WTC11 (cell line): Measurements from ENCODE around the gene SAE1. TPM values are rescaled to one million over a fixed set of nuclear protein-coding genes. Genes with fewer than 3 reads are reported as not detected.

Source experiments
- ATAC-seq: fragments of 200-7000 bp; cut with Tn5 transposase; 2 replicates; pipeline ENCODE4 v1.10.0; 2021; ENCODE audit warnings: mild to moderate bottlenecking, moderate library complexity
- CTCF ChIA-PET: fragments of 300-600 bp; sonication (Branson Sonifier 250); formaldehyde crosslinking; loops from one replicate; lab custom pipeline; 2021; ENCODE audit warnings: antibody characterized with exemption; lab: Charles Lee
- POLR2A ChIA-PET: fragments of 350-600 bp; sonication (Branson Sonifier 250); formaldehyde crosslinking; loops from one replicate; lab custom pipeline; 2021; ENCODE audit warnings: antibody characterized with exemption; lab: Charles Lee
- DNase-seq: peaks from one replicate; pipeline ENCODE4 v3.0.0; 2021; ENCODE audit warnings: low spot score
- H3K27ac Mint-ChIP-seq: 2 replicates; pipeline ENCODE4 v1.8.0; 2021; ENCODE audit warnings: mixed read lengths
- H3K27me3 Mint-ChIP-seq: 2 replicates; pipeline ENCODE4 v1.8.0; 2021; ENCODE audit warnings: low read depth, mild to moderate bottlenecking, moderate library complexity, mixed read lengths
- H3K36me3 Mint-ChIP-seq: 2 replicates; pipeline ENCODE4 v1.8.0; 2021; ENCODE audit warnings: mixed read lengths
- H3K4me1 Mint-ChIP-seq: 2 replicates; pipeline ENCODE4 v1.8.0; 2022; ENCODE audit warnings: mixed read lengths
- H3K4me3 Mint-ChIP-seq: 2 replicates; pipeline ENCODE4 v1.8.0; 2021; ENCODE audit warnings: mild to moderate bottlenecking, moderate library complexity, mixed read lengths
- H3K9me3 Mint-ChIP-seq: 2 replicates; pipeline ENCODE4 v1.8.0; 2021; ENCODE audit warnings: mixed read lengths
- CREB1 ChIP-seq: sonication (generic); formaldehyde crosslinking; IDR thresholded peaks from 2 replicates; pipeline ENCODE4 v1.8.0; 2023; ENCODE audit warnings: mild to moderate bottlenecking, missing genetic modification reagents
- CTCF ChIP-seq: fragments of 200-600 bp; IDR thresholded peaks from 2 replicates; pipeline ENCODE4 v1.8.0; 2022; ENCODE audit warnings: antibody characterized with exemption
- FOXJ3 ChIP-seq: sonication (generic); formaldehyde crosslinking; IDR thresholded peaks from 2 replicates; pipeline ENCODE4 v1.9.0; 2021; ENCODE audit warnings: missing genetic modification reagents, mild to moderate bottlenecking, borderline replicate concordance
- FOXK1 ChIP-seq: sonication (generic); formaldehyde crosslinking; IDR thresholded peaks from 2 replicates; pipeline ENCODE4 v1.8.0; 2022; ENCODE audit warnings: mild to moderate bottlenecking, moderate library complexity, missing genetic modification reagents
- HMGA2 ChIP-seq: fragments of 250-450 bp; sonication (Bioruptor Pico); IDR thresholded peaks from 2 replicates; pipeline ENCODE4 v1.4.0; 2021; ENCODE audit warnings: mild to moderate bottlenecking, moderate library complexity
- JAZF1 ChIP-seq: fragments of 250-450 bp; sonication (Bioruptor Pico); IDR thresholded peaks from 2 replicates; pipeline ENCODE4 v1.9.0; 2021; ENCODE audit warnings: moderate library complexity, mild to moderate bottlenecking, inconsistent platforms
- MYBL2 ChIP-seq: sonication (generic); formaldehyde crosslinking; IDR thresholded peaks from 2 replicates; pipeline ENCODE4 v1.8.1; 2023; ENCODE audit warnings: mild to moderate bottlenecking, moderate library complexity, missing genetic modification reagents
- NFE2L1 ChIP-seq: sonication (generic); formaldehyde crosslinking; IDR thresholded peaks from 2 replicates; pipeline ENCODE4 v1.8.1; 2023; ENCODE audit warnings: missing genetic modification reagents
- NFYB ChIP-seq: sonication (generic); formaldehyde crosslinking; conservative IDR thresholded peaks from 2 replicates; pipeline ENCODE4 v1.8.0; 2022; ENCODE audit warnings: low read depth, missing genetic modification reagents
- NR2C2 ChIP-seq: sonication (generic); formaldehyde crosslinking; IDR thresholded peaks from 2 replicates; pipeline ENCODE4 v1.8.0; 2022; ENCODE audit warnings: mild to moderate bottlenecking, missing genetic modification reagents
- OVOL2 ChIP-seq: fragments of 250-450 bp; sonication (Bioruptor Pico); IDR thresholded peaks from 2 replicates; pipeline ENCODE4 v1.9.0; 2021; ENCODE audit warnings: mild to moderate bottlenecking, borderline replicate concordance
- SOX15 ChIP-seq: fragments of 250-450 bp; sonication (Bioruptor Pico); IDR thresholded peaks from 2 replicates; pipeline ENCODE4 v1.9.0; 2021; ENCODE audit warnings: mild to moderate bottlenecking
- SP1 ChIP-seq: sonication (generic); formaldehyde crosslinking; conservative IDR thresholded peaks from 2 replicates; pipeline ENCODE4 v1.8.1; 2022; ENCODE audit warnings: missing genetic modification reagents
- ZBTB21 ChIP-seq: sonication (generic); formaldehyde crosslinking; IDR thresholded peaks from 2 replicates; pipeline ENCODE4 v1.8.1; 2023; ENCODE audit warnings: mild to moderate bottlenecking, missing genetic modification reagents, borderline replicate concordance
- ZMAT4 ChIP-seq: fragments of 250-450 bp; sonication (Bioruptor Pico); IDR thresholded peaks from 2 replicates; pipeline ENCODE4 v1.9.0; 2021; ENCODE audit warnings: mild to moderate bottlenecking
- ZNF219 ChIP-seq: sonication (generic); formaldehyde crosslinking; IDR thresholded peaks from 2 replicates; pipeline ENCODE4 v1.8.0; 2023; ENCODE audit warnings: missing genetic modification reagents, mild to moderate bottlenecking, borderline replicate concordance
- ZNF232 ChIP-seq: sonication (generic); formaldehyde crosslinking; IDR thresholded peaks from 2 replicates; pipeline ENCODE4 v1.8.0; 2022; ENCODE audit warnings: mild to moderate bottlenecking, missing genetic modification reagents
- ZNF317 ChIP-seq: sonication (generic); formaldehyde crosslinking; IDR thresholded peaks from 2 replicates; pipeline ENCODE4 v1.8.1; 2023; ENCODE audit warnings: low read depth, mild to moderate bottlenecking, moderate library complexity, missing genetic modification reagents, borderline replicate concordance
- ZNF416 ChIP-seq: fragments of 250-450 bp; sonication (Bioruptor Pico); IDR thresholded peaks from 2 replicates; pipeline ENCODE4 v1.9.0; 2021; ENCODE audit warnings: mild to moderate bottlenecking, inconsistent platforms
- ZNF423 ChIP-seq: fragments of 250-450 bp; sonication (Bioruptor Pico); IDR thresholded peaks from 2 replicates; pipeline ENCODE4 v2.1.2; 2022; ENCODE audit warnings: mild to moderate bottlenecking, moderate library complexity
- ZNF425 ChIP-seq: fragments of 250-450 bp; sonication (Bioruptor Pico); conservative IDR thresholded peaks from 2 replicates; pipeline ENCODE4 v1.9.0; 2021; ENCODE audit warnings: mild to moderate bottlenecking
- total RNA-seq: library from RNA; stranded (reverse); gene quantifications from 3 replicates; pipeline ENCODE4 v1.2.3, GENCODE V29; 2021

Gene SAE1
- total RNA-seq, 1 experiment from 2014 or later: 224 TPM

DNA sequence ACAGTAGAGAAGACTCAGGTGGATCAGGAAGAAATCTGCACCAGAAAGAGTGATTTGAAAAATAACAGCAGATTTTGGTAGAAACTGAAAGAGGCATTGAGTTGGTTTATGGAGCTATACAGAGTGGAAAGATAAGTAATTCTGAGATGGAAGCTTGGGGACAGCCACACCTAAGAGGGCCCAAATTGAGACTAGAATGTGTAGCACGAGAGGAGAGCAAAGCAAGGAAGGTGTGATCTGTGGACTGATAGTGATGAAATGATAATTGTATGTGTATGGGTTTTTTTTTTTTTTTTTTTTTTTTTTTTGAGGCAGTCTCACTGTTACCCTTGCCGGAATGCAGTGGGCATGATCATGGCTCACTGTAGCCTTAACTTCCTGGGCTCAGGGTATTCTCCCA lies 16.3 kb downstream of the SAE1 start (continued):
- no peak for TF ChIP-seq CREB1 (CRISPR knock-in tag)

- ATAC-seq (no peak), DNase-seq (no peak)
- Mint-ChIP-seq H3K4me3 (no peak overlapping the region), H3K27me3 (no peaks in the 10 kb centered on the region), H3K27ac (peak overlapping the region; percentile 61), H3K9me3 (no peaks in the 10 kb centered on the region), H3K4me1 (peaks cover 26% of the 10 kb centered on the region), H3K36me3 (peaks cover 83% of the 10 kb centered on the region)
- ChIA-PET POLR2A (interaction anchor here (1.1 kb wide), 1 partner anchor 93 kb away, joined by 3 read pairs; no protein-coding TSS in a partner anchor), CTCF (no interaction called here)
- TF ChIP-seq ZNF232 (CRISPR knock-in tag) (no peak), JAZF1 (CRISPR knock-in tag) (no peak), ZNF416 (CRISPR knock-in tag) (no peak), ZBTB21 (CRISPR knock-in tag) (no peak), ZMAT4 (no peak)
Measured at GRCh38 chr19:47151627-47152026, 21.0 kb downstream of the SAE1 start.

DNA sequence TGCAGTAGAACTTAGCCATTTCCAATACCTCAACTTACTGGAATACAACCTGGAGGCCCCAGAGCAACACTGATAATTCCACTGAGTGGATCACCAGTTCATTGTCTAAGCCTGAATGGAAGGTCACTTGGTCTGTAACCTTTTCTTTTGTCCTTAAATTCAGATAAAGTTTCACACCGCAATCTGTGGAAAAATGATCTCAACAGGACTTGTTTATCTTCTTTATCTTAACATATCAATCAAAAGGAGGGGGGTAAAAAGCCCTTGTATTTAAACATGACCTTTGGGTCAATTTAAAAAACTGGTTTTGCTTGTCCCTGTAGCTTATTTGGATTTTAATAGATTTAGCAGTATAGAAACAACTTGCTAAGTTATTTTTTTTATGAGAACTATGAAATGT lies 21.6 kb downstream of the SAE1 start:
- ChIA-PET POLR2A (interaction anchor here (0.6 to 1.1 kb wide), 2 partner anchors 92 to 120 kb away, joined by 3 read pairs; no protein-coding TSS in a partner anchor), CTCF (no interaction called here)
- ATAC-seq: no peak
- H3K4me1 Mint-ChIP-seq: peaks cover 32% of the 10 kb centered on the region
- no peaks in the 10 kb centered on the region for H3K27me3 Mint-ChIP-seq
- peak overlapping the region; percentile 87 for H3K27ac Mint-ChIP-seq
- DNase-seq: no peak
- H3K36me3 Mint-ChIP-seq: peaks cover 82% of the 10 kb centered on the region
- TF ChIP-seq MYBL2 (CRISPR knock-in tag) (no peak), HMGA2 (CRISPR knock-in tag) (no peak), NFE2L1 (CRISPR knock-in tag) (no peak), ZNF219 (CRISPR knock-in tag) (no peak), ZNF317 (CRISPR knock-in tag) (no peak), NFYB (no peak), NR2C2 (CRISPR knock-in tag) (no peak), CTCF (no peak), FOXK1 (no peak), OVOL2 (CRISPR knock-in tag) (no peak), FOXJ3 (CRISPR knock-in tag) (no peak), SP1 (CRISPR knock-in tag) (no peak), SOX15 (CRISPR knock-in tag) (no peak)
- H3K4me3 Mint-ChIP-seq: no peak overlapping the region
- H3K9me3 Mint-ChIP-seq: no peaks in the 10 kb centered on the region

DNA sequence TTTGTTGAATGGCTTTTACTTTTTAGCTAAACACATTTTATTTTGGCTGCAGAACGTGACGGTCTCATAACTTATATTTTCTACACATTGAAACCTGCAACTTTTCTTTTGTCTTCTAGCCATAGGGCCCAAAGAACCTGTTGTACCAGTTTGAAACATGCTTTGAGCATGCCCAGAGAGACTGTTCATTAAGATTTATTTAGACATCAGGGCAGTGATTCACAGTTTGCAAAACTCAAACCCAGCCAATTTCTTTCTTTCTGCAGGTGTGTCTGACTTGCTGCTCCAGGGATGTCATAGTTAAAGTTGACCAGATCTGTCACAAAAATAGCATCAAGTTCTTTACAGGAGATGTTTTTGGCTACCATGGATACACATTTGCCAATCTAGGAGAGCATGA lies 22.0 kb downstream of the SAE1 start:
- Mint-ChIP-seq H3K36me3 (peaks cover 80% of the 10 kb centered on the region), H3K4me3 (no peak overlapping the region), H3K27ac (peak overlapping the region; percentile 87), H3K27me3 (no peaks in the 10 kb centered on the region), H3K4me1 (peaks cover 36% of the 10 kb centered on the region), H3K9me3 (no peaks in the 10 kb centered on the region)
- TF ChIP-seq ZNF423: no peak
- TF ChIP-seq ZNF425: no peak
- ChIA-PET POLR2A (interaction anchor here (0.6 kb wide), 1 partner anchor 120 kb away, joined by 3 read pairs; no protein-coding TSS in a partner anchor), CTCF (no interaction called here)
- DNase-seq: no peak
- ATAC-seq: no peak
